ENCODE results near the gene PPP2R5E.

GRCh38 chr14:63459738-63460137 is 83.4 kb downstream of the PPP2R5E start:
- TF ChIP-seq CTCF (IDR thresholded peaks at IDR 0.05) (no peak), EP300 (IDR thresholded peaks at IDR 0.05; ENCODE audit: low read depth) (no peak), POLR2A (IDR thresholded peaks at IDR 0.05) (no peak)

Measured in transverse colon (tissue), 3 donors.